ENCODE data around the gene KRT38. TPM values are rescaled to one million over a fixed set of nuclear protein-coding genes. Genes with fewer than 3 reads are reported as not detected.

KRT38 gene
- total and polyA plus RNA-seq, 4 donors = not detected

GRCh38 chr17:41413353-41413957, 27.3 kb downstream of the KRT38 start:
- no peak for TF ChIP-seq CTCF (IDR thresholded peaks at IDR 0.05; ENCODE audit: control extremely low read depth, extremely low read depth)
- H3K36me3 ChIP-seq (ENCODE audit: control insufficient read depth in 4 of 4, insufficient read depth in 4 of 4, low read length in 4 of 4) = no peaks in the 10 kb centered on the region
- H3K27me3 ChIP-seq (ENCODE audit: control insufficient read depth in 3 of 3, insufficient read depth in 3 of 3, low read length in 2 of 3) = no peaks in the 10 kb centered on the region
- no peak overlapping the region for H3K27ac ChIP-seq (ENCODE audit: low read depth in 1 of 2, low read length in 1 of 2)
- no peak overlapping the region for H3K9ac ChIP-seq (ENCODE audit: insufficient read depth in 1 of 2, low read length in 2 of 2)
- peaks cover 0 to 1% (median 0%) of the 10 kb centered on the region in 4 donors for H3K9me3 ChIP-seq (ENCODE audit: control insufficient read depth in 4 of 4, insufficient read depth in 3 of 4, low read length in 3 of 4)
- ATAC-seq (ENCODE audit: insufficient read depth, low FRiP score) (peak; percentile 49), DNase-seq (peak; percentile 41 to 66 (median 58))
- no peak overlapping the region for H3K4me3 ChIP-seq
- H3K4me1 ChIP-seq (ENCODE audit: control insufficient read depth in 5 of 5, insufficient read depth in 5 of 5, low read length in 5 of 5) = peaks cover 0 to 1% (median 0%) of the 10 kb centered on the region in 5 donors
- 50 to 65% methylated on average over 5 of the region's 5 CpGs for WGBS, 2 donors

- TF ChIP-seq CTCF (IDR thresholded peaks at IDR 0.05; ENCODE audit: control extremely low read depth, extremely low read depth) = no peak
- Histone ChIP-seq H3K27me3 (ENCODE audit: control insufficient read depth in 3 of 3, insufficient read depth in 3 of 3, low read length in 2 of 3) (no peaks in the 10 kb centered on the region), H3K27ac (ENCODE audit: low read depth in 1 of 2, low read length in 1 of 2) (no peak overlapping the region), H3K9me3 (ENCODE audit: control insufficient read depth in 4 of 4, insufficient read depth in 3 of 4, low read length in 3 of 4) (peaks cover 0 to 1% (median 0%) of the 10 kb centered on the region in 4 donors), H3K4me1 (ENCODE audit: control insufficient read depth in 5 of 5, insufficient read depth in 5 of 5, low read length in 5 of 5) (no peaks in the 10 kb centered on the region), H3K9ac (ENCODE audit: insufficient read depth in 1 of 2, low read length in 2 of 2) (no peak overlapping the region), H3K4me3 (no peak overlapping the region), H3K36me3 (ENCODE audit: control insufficient read depth in 4 of 4, insufficient read depth in 4 of 4, low read length in 4 of 4) (no peaks in the 10 kb centered on the region)
- ATAC-seq (ENCODE audit: insufficient read depth, low FRiP score) (no peak), DNase-seq (no peak)
- 96% methylated on average over 20 of the region's 20 CpGs for WGBS, 2 donors
Measured at GRCh38 chr17:41411072-41411840, 29.5 kb downstream of the KRT38 start.

GRCh38 chr17:41407226-41407625, 33.6 kb downstream of the KRT38 start:
- H3K4me1 ChIP-seq (ENCODE audit: control insufficient read depth in 5 of 5, insufficient read depth in 5 of 5, low read length in 5 of 5) = no peaks in the 10 kb centered on the region
- no peaks in the 10 kb centered on the region for H3K36me3 ChIP-seq (ENCODE audit: control insufficient read depth in 4 of 4, insufficient read depth in 4 of 4, low read length in 4 of 4)
- H3K27me3 ChIP-seq (ENCODE audit: control insufficient read depth in 3 of 3, insufficient read depth in 3 of 3, low read length in 2 of 3) = no peaks in the 10 kb centered on the region
- ATAC-seq (ENCODE audit: insufficient read depth, low FRiP score) (no peak), DNase-seq (no peak)
- no peak overlapping the region for H3K9ac ChIP-seq (ENCODE audit: insufficient read depth in 1 of 2, low read length in 2 of 2)
- no peak for TF ChIP-seq CTCF (IDR thresholded peaks at IDR 0.05; ENCODE audit: control extremely low read depth, extremely low read depth)
- no peaks in the 10 kb centered on the region for H3K9me3 ChIP-seq (ENCODE audit: control insufficient read depth in 4 of 4, insufficient read depth in 3 of 4, low read length in 3 of 4)
- 94 to 96% methylated on average over 10 of the region's 10 CpGs for WGBS, 2 donors
- no peak overlapping the region for H3K27ac ChIP-seq (ENCODE audit: low read depth in 1 of 2, low read length in 1 of 2)
- H3K4me3 ChIP-seq = no peak overlapping the region

All from lung (tissue), 12 donors.